OCI-LY1 (cell line): ENCODE data around the gene ARHGEF19.

Experiments
- H2AFZ ChIP-seq: fragments of 200-600 bp; sonication (generic), shearing (Covaris generic); 2 replicates; pipeline ENCODE4 v1.6.0; 2014; ENCODE audit warnings: antibody characterized with exemption, mild to moderate bottlenecking, low read length
- H3F3A ChIP-seq: fragments of 200-600 bp; sonication (generic), shearing (Covaris generic); 2 replicates; pipeline ENCODE4 v1.6.0; 2014; ENCODE audit warnings: mild to moderate bottlenecking, antibody characterized with exemption, low read length, moderate library complexity; ENCODE audit not compliant: insufficient read depth
- H3K27ac ChIP-seq: fragments of 200-600 bp; sonication (generic); 2 replicates; pipeline ENCODE4 v1.5.1; 2014; ENCODE audit warnings: low read length, mixed run types, mild to moderate bottlenecking, low read depth; ENCODE audit not compliant: poor library complexity, severe bottlenecking
- H3K27me3 ChIP-seq: fragments of 200-600 bp; sonication (generic); 2 replicates; pipeline ENCODE4 v1.6.0; 2014; ENCODE audit warnings: antibody characterized with exemption, mild to moderate bottlenecking, low read length, moderate library complexity; ENCODE audit not compliant: insufficient read depth
- H3K36me3 ChIP-seq: fragments of 200-600 bp; sonication (generic); 2 replicates; pipeline ENCODE4 v1.6.1; 2014; ENCODE audit warnings: mild to moderate bottlenecking, antibody characterized with exemption, low read length, moderate library complexity, mixed read lengths; ENCODE audit not compliant: insufficient read depth
- H3K4me1 ChIP-seq: fragments of 200-600 bp; sonication (generic); 2 replicates; pipeline ENCODE4 v1.5.1; 2014; ENCODE audit warnings: mild to moderate bottlenecking, low read length, moderate library complexity; ENCODE audit not compliant: insufficient read depth, severe bottlenecking
- H3K4me2 ChIP-seq: fragments of 200-600 bp; sonication (generic), shearing (Covaris generic); 2 replicates; pipeline ENCODE4 v1.6.1; 2014; ENCODE audit warnings: low read length
- H3K4me3 ChIP-seq: fragments of 200-600 bp; sonication (generic); 2 replicates; pipeline ENCODE4 v1.5.1; 2014; ENCODE audit warnings: low read length, low read depth, mild to moderate bottlenecking, mixed read lengths; ENCODE audit not compliant: poor library complexity, severe bottlenecking
- H3K79me2 ChIP-seq: fragments of 200-600 bp; shearing (Covaris generic); 2 replicates; pipeline ENCODE4 v1.6.1; 2016; ENCODE audit warnings: mixed run types, low read length, mixed read lengths; ENCODE audit not compliant: insufficient read depth
- H3K9ac ChIP-seq: fragments of 200-600 bp; sonication (generic), shearing (Covaris generic); 2 replicates; pipeline ENCODE4 v1.6.1; 2014; ENCODE audit warnings: mild to moderate bottlenecking, low read length, mixed read lengths
- H3K9me2 ChIP-seq: fragments of 200-600 bp; sonication (generic), shearing (Covaris generic); 2 replicates; pipeline ENCODE4 v1.6.1; 2014; ENCODE audit warnings: low read depth, mild to moderate bottlenecking, low read length, mixed read lengths
- H3K9me3 ChIP-seq: fragments of 200-600 bp; shearing (Covaris generic); 2 replicates; pipeline ENCODE4 v1.6.1; 2014; ENCODE audit warnings: low read length, mixed read lengths
- H4K20me1 ChIP-seq: fragments of 200-600 bp; sonication (generic), shearing (Covaris generic); 2 replicates; pipeline ENCODE4 v1.6.0; 2016; ENCODE audit warnings: mild to moderate bottlenecking, low read length; ENCODE audit not compliant: insufficient read depth
- CTCF ChIP-seq: fragments of 200-600 bp; sonication (generic), shearing (Covaris generic); IDR thresholded peaks from 2 replicates; pipeline ENCODE4 v1.5.1; 2017; ENCODE audit warnings: mild to moderate bottlenecking, antibody characterized with exemption, low read length, moderate library complexity, mixed read lengths
- EZH2 ChIP-seq: fragments of 200-600 bp; sonication (generic), shearing (Covaris generic); IDR thresholded peaks from 2 replicates; pipeline ENCODE4 v1.8.0; 2017; ENCODE audit warnings: borderline replicate concordance, mixed run types, mild to moderate bottlenecking, antibody characterized with exemption, low read length, moderate library complexity, mixed read lengths

The ARHGEF19 gene

GRCh38 chr1:16221499-16221898, 9.0 kb upstream of the ARHGEF19 start:
- H3K9me2 ChIP-seq, result no peaks in the 10 kb centered on the region
- H4K20me1 ChIP-seq, result no peaks in the 10 kb centered on the region
- H3K9ac ChIP-seq, result no peak overlapping the region
- no peak overlapping the region for H2AFZ ChIP-seq
- H3K27ac ChIP-seq, result no peak overlapping the region
- H3K4me2 ChIP-seq, result no peak overlapping the region
- TF ChIP-seq CTCF (no peak), EZH2 (no peak)
- H3K4me3 ChIP-seq, result no peak overlapping the region
- H3K4me1 ChIP-seq, result peaks cover 8% of the 10 kb centered on the region
- H3K79me2 ChIP-seq, result no peaks in the 10 kb centered on the region
- H3K27me3 ChIP-seq, result no peaks in the 10 kb centered on the region
- H3F3A ChIP-seq, result no peaks in the 10 kb centered on the region
- no peaks in the 10 kb centered on the region for H3K9me3 ChIP-seq
- H3K36me3 ChIP-seq, result no peaks in the 10 kb centered on the region

- no peak overlapping the region for H2AFZ ChIP-seq
Measured at GRCh38 chr1:16219968-16220500, 7.6 kb upstream of the ARHGEF19 start.

GRCh38 chr1:16218674-16219071, 6.2 kb upstream of the ARHGEF19 start:
- TF ChIP-seq CTCF (no peak), EZH2 (no peak)
- no peak overlapping the region for H2AFZ ChIP-seq
- H3K27me3 ChIP-seq, result no peaks in the 10 kb centered on the region
- H3K9ac ChIP-seq, result no peak overlapping the region
- no peaks in the 10 kb centered on the region for H3F3A ChIP-seq
- no peak overlapping the region for H3K4me2 ChIP-seq
- H3K36me3 ChIP-seq, result no peaks in the 10 kb centered on the region
- no peaks in the 10 kb centered on the region for H3K79me2 ChIP-seq
- peaks cover 10% of the 10 kb centered on the region for H3K4me1 ChIP-seq
- no peak overlapping the region for H3K27ac ChIP-seq
- H3K9me2 ChIP-seq, result no peaks in the 10 kb centered on the region
- H3K9me3 ChIP-seq, result no peaks in the 10 kb centered on the region
- no peaks in the 10 kb centered on the region for H4K20me1 ChIP-seq
- no peak overlapping the region for H3K4me3 ChIP-seq

More at GRCh38 chr1:16219968-16220500, 7.6 kb upstream of the ARHGEF19 start:
- Histone ChIP-seq H3K9ac (no peak overlapping the region), H3K4me2 (no peak overlapping the region), H3K4me1 (peaks cover 10% of the 10 kb centered on the region), H3K9me3 (no peaks in the 10 kb centered on the region), H3K4me3 (no peak overlapping the region), H3F3A (no peaks in the 10 kb centered on the region), H4K20me1 (no peaks in the 10 kb centered on the region), H3K27ac (no peak overlapping the region), H3K9me2 (no peaks in the 10 kb centered on the region), H3K27me3 (no peaks in the 10 kb centered on the region), H3K36me3 (no peaks in the 10 kb centered on the region), H3K79me2 (no peaks in the 10 kb centered on the region)
- TF ChIP-seq CTCF, result no peak
- TF ChIP-seq EZH2, result no peak
